Urinary bladder (tissue), 4 donors: ENCODE measurements around the gene GNG12. TPM values are rescaled to one million over a fixed set of nuclear protein-coding genes. Genes with fewer than 3 reads are reported as not detected.
A peak's percentile ranks its signal among the peaks of the same experiment; 100 is the strongest.

Source experiments
- DNase-seq: peaks from one replicate; pipeline ENCODE4 v3.0.0-alpha.2; 2015; ENCODE audit errors: extremely low spot score
- H3K27ac ChIP-seq: one replicate; pipeline ENCODE4 v1.5.1; 2013; ENCODE audit warnings: low read depth, mild to moderate bottlenecking, moderate library complexity
- H3K36me3 ChIP-seq: one replicate; pipeline ENCODE4 v1.6.1; 2013; ENCODE audit warnings: mild to moderate bottlenecking, moderate library complexity; ENCODE audit not compliant: insufficient read depth
- H3K4me1 ChIP-seq: one replicate; pipeline ENCODE4 v1.6.1; 2013; ENCODE audit warnings: mild to moderate bottlenecking, moderate library complexity; ENCODE audit not compliant: insufficient read depth
- H3K4me3 ChIP-seq: one replicate; pipeline ENCODE4 v1.5.1; 2013; ENCODE audit warnings: low read depth, low read length
- WGBS: extraction: QIAGEN DNeasy Blood & Tissue Kit; methylation state at CpG from one replicate; pipeline ENCODE4 v1.1.7; 2013; 5-methylcytosine and 5-hydroxymethylcytosine counted together
- polyA plus RNA-seq: library from polyadenylated mRNA; stranded (reverse); fragments of 200-250 nt; gene quantifications from one replicate; pipeline ENCODE4 v1.2.3, GENCODE V29; 2013
- total RNA-seq: library from RNA; depleted of rRNA; stranded (reverse); fragments of >200 nt; gene quantifications from one replicate; pipeline ENCODE4 v1.2.3, GENCODE V29; 2014
- donor health status: healthy with polysubstance abuse.
- donor health status: healthy.

GNG12 gene
- total and polyA plus RNA-seq, 2 donors: 79.4 to 264 TPM

GRCh38 chr1:67745875-67746698, 87.2 kb downstream of the GNG12 start:
- WGBS: 59% methylated on average over 6 of the region's 6 CpGs
- Histone ChIP-seq H3K36me3 (no peaks in the 10 kb centered on the region), H3K4me3 (no peak overlapping the region), H3K4me1 (no peaks in the 10 kb centered on the region), H3K27ac (no peak overlapping the region)
- DNase-seq: no peak

- 63% methylated on average over 3 of the region's 3 CpGs for WGBS
- no peak for DNase-seq
- H3K4me1 ChIP-seq: peaks cover 2% of the 10 kb centered on the region
- no peak overlapping the region for H3K27ac ChIP-seq
- H3K4me3 ChIP-seq: no peak overlapping the region
- no peaks in the 10 kb centered on the region for H3K36me3 ChIP-seq
Measured at GRCh38 chr1:67743072-67743725, 90.1 kb downstream of the GNG12 start.

- Histone ChIP-seq H3K36me3 (no peaks in the 10 kb centered on the region), H3K27ac (no peak overlapping the region)
- 97% methylated on average over 1 of the region's 1 CpG for WGBS
Measured at GRCh38 chr1:67741736-67742135, 91.5 kb downstream of the GNG12 start.

GRCh38 chr1:67741121-67741520, 92.1 kb downstream of the GNG12 start:
- WGBS: 73% methylated on average over 3 of the region's 3 CpGs
- Histone ChIP-seq H3K36me3 (no peaks in the 10 kb centered on the region), H3K4me3 (no peak overlapping the region), H3K27ac (no peak overlapping the region), H3K4me1 (peaks cover 4% of the 10 kb centered on the region)
- DNase-seq: no peak

More at GRCh38 chr1:67741736-67742135, 91.5 kb downstream of the GNG12 start:
- Histone ChIP-seq H3K4me1 (peaks cover 2% of the 10 kb centered on the region), H3K4me3 (no peak overlapping the region)
- DNase-seq: no peak

GRCh38 chr1:67740543-67740942, 92.7 kb downstream of the GNG12 start:
- Histone ChIP-seq H3K4me3 (no peak overlapping the region), H3K27ac (no peak overlapping the region), H3K4me1 (peaks cover 4% of the 10 kb centered on the region), H3K36me3 (no peaks in the 10 kb centered on the region)
- 84% methylated on average over 3 of the region's 3 CpGs for WGBS
- DNase-seq: no peak

- Histone ChIP-seq H3K4me1 (peaks cover 4% of the 10 kb centered on the region), H3K36me3 (no peaks in the 10 kb centered on the region), H3K27ac (no peak overlapping the region), H3K4me3 (no peak overlapping the region)
- no peak for DNase-seq
- 96% methylated on average over 5 of the region's 5 CpGs for WGBS
Measured at GRCh38 chr1:67739361-67739760, 93.9 kb downstream of the GNG12 start.

GRCh38 chr1:67738401-67738800, 94.9 kb downstream of the GNG12 start:
- 67% methylated on average over 4 of the region's 4 CpGs for WGBS
- Histone ChIP-seq H3K27ac (no peak overlapping the region), H3K36me3 (no peaks in the 10 kb centered on the region), H3K4me1 (peaks cover 4% of the 10 kb centered on the region), H3K4me3 (no peak overlapping the region)
- no peak for DNase-seq

GRCh38 chr1:67737875-67738274, 95.4 kb downstream of the GNG12 start:
- WGBS: 98% methylated on average over 3 of the region's 3 CpGs
- no peak overlapping the region for H3K4me3 ChIP-seq
- no peak overlapping the region for H3K27ac ChIP-seq
- DNase-seq: no peak
- peaks cover 4% of the 10 kb centered on the region for H3K4me1 ChIP-seq
- no peaks in the 10 kb centered on the region for H3K36me3 ChIP-seq

GRCh38 chr1:67736750-67737149, 96.5 kb downstream of the GNG12 start:
- peak overlapping the region; percentile 70 for H3K27ac ChIP-seq
- no peak for DNase-seq
- no peaks in the 10 kb centered on the region for H3K36me3 ChIP-seq
- peaks cover 4% of the 10 kb centered on the region for H3K4me1 ChIP-seq
- 89% methylated on average over 3 of the region's 3 CpGs for WGBS
- H3K4me3 ChIP-seq: no peak overlapping the region

GRCh38 chr1:67735806-67736627, 97.2 kb downstream of the GNG12 start:
- WGBS: 21% methylated on average over 11 of the region's 11 CpGs
- DNase-seq: peak; percentile 60
- H3K4me1 ChIP-seq: peaks cover 4% of the 10 kb centered on the region
- H3K4me3 ChIP-seq: no peak overlapping the region
- H3K36me3 ChIP-seq: no peaks in the 10 kb centered on the region
- peak overlapping the region; percentile 70 for H3K27ac ChIP-seq

- WGBS: 47% methylated on average over 3 of the region's 3 CpGs
- DNase-seq: no peak
- no peak overlapping the region for H3K27ac ChIP-seq
- H3K36me3 ChIP-seq: no peaks in the 10 kb centered on the region
- no peak overlapping the region for H3K4me3 ChIP-seq
- H3K4me1 ChIP-seq: peaks cover 3% of the 10 kb centered on the region
Measured at GRCh38 chr1:67735206-67735605, 98.1 kb downstream of the GNG12 start.

- Histone ChIP-seq H3K36me3 (no peaks in the 10 kb centered on the region), H3K4me3 (no peak overlapping the region), H3K27ac (no peak overlapping the region), H3K4me1 (peaks cover 2% of the 10 kb centered on the region)
- no peak for DNase-seq
- WGBS: 88% methylated on average over 3 of the region's 3 CpGs
Measured at GRCh38 chr1:67734323-67734690, 99.0 kb downstream of the GNG12 start.

- WGBS: 64% methylated on average over 4 of the region's 4 CpGs
- H3K4me1 ChIP-seq: peaks cover 2% of the 10 kb centered on the region
- DNase-seq: no peak
- no peak overlapping the region for H3K27ac ChIP-seq
- no peak overlapping the region for H3K4me3 ChIP-seq
- no peaks in the 10 kb centered on the region for H3K36me3 ChIP-seq
Measured at GRCh38 chr1:67733681-67734322, 99.5 kb downstream of the GNG12 start.
